AG04450 (cell line): Measurements from ENCODE around the gene BTAF1. TPM values are rescaled to one million over a fixed set of nuclear protein-coding genes. Genes with fewer than 3 reads are reported as not detected.
"Not testable (repeated sequence)": the region's sequence is repeated elsewhere in the genome, so short reads cannot be mapped to it uniquely, and the experiment has no call there.

Experiments
- CTCF ChIA-PET: fragments of 300-600, 350-600 bp; formaldehyde crosslinking; extraction: SDS; loops from one replicate; lab custom pipeline; 2022; ENCODE audit warnings: antibody characterized with exemption, inconsistent platforms; lab: Charles Lee
- POLR2A ChIA-PET: fragments of 350-600 bp; formaldehyde crosslinking; extraction: SDS; loops from one replicate; lab custom pipeline; 2021; ENCODE audit warnings: antibody characterized with exemption, inconsistent platforms; lab: Yijun Ruan, JAX
- DNase-seq: peaks from one replicate; pipeline ENCODE4 v3.0.0-alpha.2; 2011; ENCODE audit warnings: low read depth, low spot score
- H3K27ac ChIP-seq: one replicate; pipeline ENCODE4 v1.5.1; 2012; ENCODE audit warnings: low read depth, low read length, control low read depth
- H3K27me3 ChIP-seq: one replicate; pipeline ENCODE4 v1.6.0; 2012; ENCODE audit warnings: low read length; ENCODE audit not compliant: control insufficient read depth, insufficient read depth
- H3K4me3 ChIP-seq: 2 replicates; pipeline ENCODE4 v1.5.1; 2011; ENCODE audit warnings: mild to moderate bottlenecking, low read depth, low read length, control low read depth
- H3K9me3 ChIP-seq: 2 replicates; pipeline ENCODE4 v1.5.1; 2012; ENCODE audit warnings: low read length; ENCODE audit not compliant: control insufficient read depth, insufficient read depth
- CTCF ChIP-seq: IDR thresholded peaks from 2 replicates; pipeline ENCODE4 v1.5.1; 2011; ENCODE audit warnings: low read depth, low read length, control low read depth, inconsistent platforms
- polyA plus RNA-seq: library from polyadenylated mRNA; depleted of rRNA; stranded (reverse); fragments of >200 nt; gene quantifications from 2 replicates; pipeline ENCODE4 v1.2.3, GENCODE V29; 2011

The BTAF1 gene
- polyA plus RNA-seq, 1 experiment: 35.0 TPM

- Histone ChIP-seq H3K9me3 (no peaks in the 10 kb centered on the region), H3K27me3 (no peaks in the 10 kb centered on the region), H3K27ac (no peak overlapping the region), H3K4me3 (peak overlapping the region; percentile 67)
- TF ChIP-seq CTCF: no peak
- POLR2A ChIA-PET: interaction anchor here (0.7 to 0.9 kb wide), 2 partner anchors 9 to 21 kb away, joined by 3 read pairs; no protein-coding TSS in a partner anchor
- DNase-seq: no peak
- CTCF ChIA-PET: interaction anchor here (0.8 kb wide), 1 partner anchor 20 kb away, joined by 4 read pairs; no protein-coding TSS in a partner anchor
Measured at GRCh38 chr10:91887272-91888076, 36.1 kb upstream of the BTAF1 start.

- DNase-seq: no peak
- ChIA-PET CTCF (interaction anchor here (0.6 kb wide), 1 partner anchor 556 kb away, joined by 3 read pairs; no protein-coding TSS in a partner anchor), POLR2A (interaction anchor here (0.7 to 1.2 kb wide), 2 partner anchors 32 to 93 kb away, joined by 4 read pairs; partner anchors contain the start of genes BTAF1 and TNKS2)
- TF ChIP-seq CTCF: no peak
- Histone ChIP-seq H3K9me3 (no peaks in the 10 kb centered on the region), H3K27me3 (no peaks in the 10 kb centered on the region), H3K27ac (no peak overlapping the region), H3K4me3 (no peak overlapping the region)
Measured at GRCh38 chr10:91891125-91892001, 32.2 kb upstream of the BTAF1 start.

- H3K4me3 ChIP-seq: no peak overlapping the region
- H3K27me3 ChIP-seq: no peaks in the 10 kb centered on the region
- no peak for TF ChIP-seq CTCF
- CTCF ChIA-PET: no interaction called here
- POLR2A ChIA-PET: no interaction called here
- H3K9me3 ChIP-seq: no peaks in the 10 kb centered on the region
- no peak for DNase-seq
- H3K27ac ChIP-seq: no peak overlapping the region
Measured at GRCh38 chr10:91893051-91893450, 30.5 kb upstream of the BTAF1 start.

GRCh38 chr10:91894261-91894685, 29.3 kb upstream of the BTAF1 start:
- H3K27me3 ChIP-seq, H3K4me3 ChIP-seq, H3K9me3 ChIP-seq, POLR2A ChIA-PET, CTCF ChIA-PET, DNase-seq, H3K27ac ChIP-seq: not testable (repeated sequence)

GRCh38 chr10:91896212-91896756, 27.3 kb upstream of the BTAF1 start:
- ChIA-PET POLR2A (interaction anchor here (1.0 kb wide), 1 partner anchor 9 kb away, joined by 3 read pairs; no protein-coding TSS in a partner anchor), CTCF (no interaction called here)
- H3K4me3 ChIP-seq: no peak overlapping the region
- no peaks in the 10 kb centered on the region for H3K27me3 ChIP-seq
- H3K9me3 ChIP-seq: no peaks in the 10 kb centered on the region
- H3K27ac ChIP-seq: no peak overlapping the region
- no peak for TF ChIP-seq CTCF
- DNase-seq: no peak
